CD4-positive, alpha-beta T cell treated with Interleukin-6 for 4 hours (primary cell): ENCODE results near the gene FBXW7.

ENCODE experiments used
- DNase-seq: peaks from one replicate; pipeline ENCODE4 v3.0.0-alpha.2; 2020; ENCODE audit warnings: mixed read lengths

The FBXW7 gene

GRCh38 chr4:152464030-152464823, 71.7 kb downstream of the FBXW7 start:
- no peak for DNase-seq

DNA sequence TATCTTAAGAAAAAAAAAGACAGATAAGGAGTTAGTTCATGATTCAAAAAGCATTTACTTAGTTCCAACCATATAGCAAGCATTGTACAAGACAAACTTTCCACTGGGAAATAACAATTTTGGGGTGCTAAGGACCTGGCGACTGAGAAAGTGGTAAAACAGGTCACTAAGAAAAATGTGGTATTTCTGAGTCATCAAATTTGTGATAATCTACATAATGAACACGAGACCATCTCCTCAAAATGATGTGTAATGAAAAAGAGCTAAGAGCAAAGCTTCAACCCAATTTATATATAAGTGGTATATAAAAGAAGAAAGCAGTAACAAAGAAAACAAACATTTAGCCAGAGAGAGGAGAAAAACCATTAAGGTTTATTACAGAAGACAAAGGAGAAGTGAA, 72.3 kb downstream of the FBXW7 start:
- no peak for DNase-seq

DNA sequence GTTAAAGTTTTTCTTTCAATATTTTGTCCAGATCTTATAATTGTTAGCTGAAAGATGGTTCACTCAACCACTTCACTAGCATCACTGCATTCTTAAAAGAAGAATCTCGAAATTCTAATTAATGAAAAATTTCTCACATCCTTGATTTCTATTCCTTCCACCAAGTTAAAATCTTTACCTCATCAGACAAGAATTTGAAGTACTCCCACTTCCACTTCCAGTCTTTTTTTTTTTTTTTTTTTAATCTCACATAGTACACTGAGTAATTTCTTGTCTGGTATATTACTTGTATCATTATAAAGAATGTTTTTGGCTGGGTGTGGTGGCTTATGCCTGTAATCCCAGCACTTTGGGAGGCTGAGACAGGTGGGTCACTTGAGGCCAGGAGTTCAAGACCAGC, 73.2 kb downstream of the FBXW7 start:
- DNase-seq: no peak

- DNase-seq: no peak
These were observed 73.8 kb downstream of the FBXW7 start for GRCh38 chr4:152462047-152462446.

GRCh38 chr4:152460488-152460887, 75.4 kb downstream of the FBXW7 start:
- DNase-seq: no peak

GRCh38 chr4:152459326-152459725, 76.6 kb downstream of the FBXW7 start:
- DNase-seq: no peak

- no peak for DNase-seq
These were observed 77.0 kb downstream of the FBXW7 start for GRCh38 chr4:152458801-152459302.

GRCh38 chr4:152456609-152457008, 79.3 kb downstream of the FBXW7 start:
- no peak for DNase-seq

- no peak for DNase-seq
These were observed 80.6 kb downstream of the FBXW7 start for GRCh38 chr4:152455311-152455710.

- DNase-seq: no peak
These were observed 81.4 kb downstream of the FBXW7 start for GRCh38 chr4:152454398-152455011.

DNA sequence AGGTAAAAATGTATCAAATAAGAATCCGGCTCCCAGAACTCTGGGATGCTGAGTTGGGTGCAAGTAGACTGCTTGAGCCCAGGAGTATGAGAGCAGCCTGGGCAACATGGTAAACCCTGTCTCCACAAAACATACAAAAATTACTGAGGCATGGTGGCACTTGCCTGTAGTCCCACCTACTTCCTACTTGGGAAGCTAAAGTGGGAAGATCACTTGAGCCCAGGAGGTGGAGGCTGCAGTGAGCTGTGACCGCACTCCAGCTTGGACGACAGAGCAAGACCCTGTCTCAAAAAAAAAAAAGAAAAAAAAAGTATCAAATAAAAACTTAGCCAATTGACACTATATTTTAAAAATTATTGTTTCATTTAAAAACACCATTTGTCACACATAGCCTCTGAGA, 84.4 kb downstream of the FBXW7 start:
- no peak for DNase-seq

GRCh38 chr4:152448854-152449253, 87.0 kb downstream of the FBXW7 start:
- no peak for DNase-seq

- no peak for DNase-seq
These were observed 87.7 kb downstream of the FBXW7 start for GRCh38 chr4:152448038-152448707.

GRCh38 chr4:152443859-152444258, 92.0 kb downstream of the FBXW7 start:
- DNase-seq: no peak

- no peak for DNase-seq
These were observed 98.3 kb downstream of the FBXW7 start for GRCh38 chr4:152437561-152437960.

DNA sequence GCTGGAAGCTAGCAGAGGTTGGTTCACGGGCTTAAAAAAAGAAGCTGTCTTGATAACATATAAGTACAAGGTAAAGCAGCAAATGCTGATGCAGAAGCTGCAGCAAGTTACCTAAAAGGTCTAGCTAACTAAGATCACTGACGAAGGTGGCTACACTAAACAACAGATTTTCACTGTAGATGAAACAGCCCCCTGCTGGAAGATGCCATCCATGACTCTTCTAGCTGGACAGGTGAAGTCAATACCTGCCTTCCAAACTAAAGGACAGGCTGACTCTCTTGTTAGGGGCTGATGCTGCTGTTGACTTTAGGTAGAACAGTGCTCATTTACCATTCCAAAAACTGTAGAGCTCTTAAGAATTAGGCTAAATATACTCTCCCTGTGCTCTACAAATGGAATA, 99.5 kb downstream of the FBXW7 start:
- no peak for DNase-seq

GRCh38 chr4:152434011-152434410, 101.9 kb downstream of the FBXW7 start:
- DNase-seq: no peak

DNA sequence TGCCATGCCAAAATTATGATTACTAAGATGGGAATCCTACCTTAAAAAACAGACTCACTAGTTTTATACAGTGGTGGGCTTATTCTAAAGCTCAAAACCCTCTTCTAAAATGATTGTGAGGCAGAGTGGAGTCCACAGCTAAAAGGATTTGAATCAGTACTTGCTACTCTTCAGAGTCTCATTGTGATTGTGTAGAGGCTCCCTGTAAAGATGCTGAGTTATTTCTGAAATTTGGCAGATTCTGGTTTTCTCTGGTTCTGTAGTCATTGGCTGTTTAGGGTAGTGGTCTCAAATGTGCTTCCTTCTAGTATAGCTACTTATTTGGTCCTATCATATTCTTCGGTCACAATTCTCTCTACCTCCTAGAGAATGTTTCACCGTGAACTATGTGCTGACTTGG, 104.1 kb downstream of the FBXW7 start:
- no peak for DNase-seq

DNA sequence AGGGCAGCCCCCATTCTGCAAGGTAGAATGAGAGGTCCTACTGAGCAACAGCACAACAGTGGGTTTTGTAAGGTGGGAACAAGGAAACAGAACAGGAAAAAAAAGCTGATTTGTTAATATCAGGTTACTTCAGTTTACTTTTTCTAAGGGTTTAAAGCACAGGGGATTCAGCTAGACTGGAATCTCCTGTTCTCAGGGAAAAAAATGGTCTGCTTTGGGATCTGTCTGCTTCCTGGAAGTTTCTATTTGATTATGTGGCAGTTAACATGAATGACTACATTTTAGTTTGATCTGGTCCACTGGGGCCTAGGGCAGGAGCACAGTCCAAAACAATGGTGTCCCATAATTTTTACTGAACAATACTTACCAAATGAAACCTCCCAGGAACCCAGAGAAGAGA, 104.6 kb downstream of the FBXW7 start:
- DNase-seq: no peak

- no peak for DNase-seq
These were observed 105.4 kb downstream of the FBXW7 start for GRCh38 chr4:152430507-152430906.

GRCh38 chr4:152427981-152428380, 107.9 kb downstream of the FBXW7 start:
- DNase-seq: no peak

DNA sequence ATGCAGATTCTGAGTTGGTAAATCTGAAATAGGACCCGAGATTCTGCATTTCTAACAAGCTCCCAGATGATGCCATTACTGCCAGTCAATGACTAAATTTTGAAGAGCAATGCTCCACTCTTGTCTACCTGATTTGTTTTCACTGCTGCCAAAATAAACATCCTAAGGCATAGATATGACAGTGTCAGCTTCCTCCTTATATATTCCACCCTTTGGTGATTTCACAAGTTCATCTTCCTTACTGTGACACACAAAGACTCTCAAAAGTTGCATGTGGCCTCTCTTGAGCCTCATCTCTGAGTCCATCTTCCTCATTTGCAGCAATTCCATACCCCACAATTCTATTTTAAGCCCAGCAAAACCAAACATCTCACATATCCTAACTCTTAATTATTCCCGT, 110.9 kb downstream of the FBXW7 start:
- no peak for DNase-seq

DNA sequence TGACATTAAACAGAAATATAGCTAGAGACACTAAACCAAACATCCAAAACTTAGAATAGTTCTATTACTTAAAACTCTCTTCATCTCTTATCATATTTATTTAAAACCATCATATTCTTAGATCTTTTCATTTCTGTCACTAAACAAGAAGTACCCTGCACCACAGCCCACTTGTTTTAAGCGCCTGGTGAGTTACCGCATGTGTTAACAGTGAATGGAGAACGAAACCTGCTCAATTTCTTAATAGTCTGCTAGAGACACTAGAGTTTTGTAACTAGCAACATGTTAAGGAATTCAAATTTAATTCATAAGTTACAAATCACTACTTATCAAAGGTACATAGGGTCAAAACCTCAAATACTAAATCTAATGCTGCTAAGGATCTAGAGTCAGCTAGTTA, 111.5 kb downstream of the FBXW7 start:
- DNase-seq: no peak

GRCh38 chr4:152422817-152423320, 113.0 kb downstream of the FBXW7 start:
- no peak for DNase-seq
